ENCODE results near the gene PPP1R9B.

GRCh38 chr17:50114401-50114800, 36.1 kb downstream of the PPP1R9B start:
- no peak for TF ChIP-seq EZH2 (IDR thresholded peaks at IDR 0.05)
- TF ChIP-seq POLR2AphosphoS5 (IDR thresholded peaks at IDR 0.05; ENCODE audit: borderline replicate concordance, low read depth, low read length): no peak
